Psoas muscle (tissue), 8 donors: ENCODE measurements around the gene DGAT2L6. TPM values are rescaled to one million over a fixed set of nuclear protein-coding genes. Genes with fewer than 3 reads are reported as not detected.

Source experiments
- ATAC-seq, 4 donors: fragments of 200-7000 bp; cut with Tn5 transposase; one replicate each; pipeline ENCODE4 v1.9.1; 2020; ENCODE audit warnings: moderate library complexity in 3 of 4, mild to moderate bottlenecking in 2 of 4
- DNase-seq, 2 donors: peaks; one replicate each; pipeline ENCODE4 v3.0.0-alpha.2; 2020
- H3K27ac ChIP-seq: fragments of 200-600 bp; one replicate; pipeline ENCODE4 v1.8.0; 2022
- H3K27me3 ChIP-seq, 3 donors: fragments of 200-600 bp in 1 of 3; one replicate each; pipeline versions ENCODE4 v1.6.1 to v1.8.0; 2013 to 2022; ENCODE audit warnings: low read length in 2 of 3, mild to moderate bottlenecking in 2 of 3, moderate library complexity in 1 of 3; ENCODE audit not compliant: insufficient read depth in 3 of 3
- H3K36me3 ChIP-seq, 2 donors: fragments of 200-600 bp in 1 of 2; one replicate each; pipeline versions ENCODE4 v1.6.1 to v1.8.0; 2013 to 2022; ENCODE audit warnings: low read depth in 1 of 2, mild to moderate bottlenecking in 1 of 2, moderate library complexity in 1 of 2; ENCODE audit not compliant: insufficient read depth in 1 of 2
- H3K4me1 ChIP-seq: fragments of 200-600 bp; one replicate; pipeline ENCODE4 v1.8.0; 2022
- H3K4me3 ChIP-seq: fragments of 200-600 bp; one replicate; pipeline ENCODE4 v1.8.0; 2022; ENCODE audit warnings: mild to moderate bottlenecking
- H3K9me3 ChIP-seq: fragments of 200-600 bp; one replicate; pipeline ENCODE4 v1.8.0; 2022
- WGBS, 3 donors: extraction: QIAGEN DNeasy Blood & Tissue Kit; methylation state at CpG; one replicate each; pipeline versions ENCODE4 v1.1.6 to v1.1.7; 2013; 5-methylcytosine and 5-hydroxymethylcytosine counted together
- intact Hi-C, 2 donors: fragments of 100-400 bp; cut with DNase I; formaldehyde crosslinking; loops; one replicate each; pipeline versions ENCODE4 v1.11.0 to v1.14.2; 2022
- polyA plus RNA-seq, 3 donors: library from polyadenylated mRNA; stranded (reverse); fragments of 200-250 nt; gene quantifications; one replicate each; pipeline ENCODE4 v1.2.3, GENCODE V29; 2013
- total RNA-seq, 4 donors: library from RNA; stranded (reverse); fragmentation: NEBNext Ultra II Directional in 2 of 4; extraction: Animal tissue kit (Norgen Biotek cat#: 25700) in 2 of 4; gene quantifications; one replicate each; pipeline versions ENCODE4 v1.2.1 to v1.2.4, GENCODE V29; 2021 to 2023
- TF ChIP-seq, protein P1 (sequence below): fragments of 200-600 bp; IDR thresholded peaks from one replicate; pipeline ENCODE4 v1.8.0; 2022; ENCODE audit warnings: antibody characterized with exemption
- donor health status: healthy with polysubstance abuse.
- donor health status: DM: no; HTN: no; CAD: no; lungs with moderate emphysema.
- donor health status: Bipolar disorder and iron deficiency.
- donor health status: healthy.
- donor health status: DM: yes; HTN: yes; CAD: no.
- donor health status: DM: no; HTN: no; CAD: no.
- donor health status: DM: no; HTN: no; CAD: no.
- donor health status: DM: yes; HTN: yes; CAD: no.

Gene DGAT2L6
- total and polyA plus RNA-seq, 7 donors, result not detected

- TF ChIP-seq, protein P1, sequence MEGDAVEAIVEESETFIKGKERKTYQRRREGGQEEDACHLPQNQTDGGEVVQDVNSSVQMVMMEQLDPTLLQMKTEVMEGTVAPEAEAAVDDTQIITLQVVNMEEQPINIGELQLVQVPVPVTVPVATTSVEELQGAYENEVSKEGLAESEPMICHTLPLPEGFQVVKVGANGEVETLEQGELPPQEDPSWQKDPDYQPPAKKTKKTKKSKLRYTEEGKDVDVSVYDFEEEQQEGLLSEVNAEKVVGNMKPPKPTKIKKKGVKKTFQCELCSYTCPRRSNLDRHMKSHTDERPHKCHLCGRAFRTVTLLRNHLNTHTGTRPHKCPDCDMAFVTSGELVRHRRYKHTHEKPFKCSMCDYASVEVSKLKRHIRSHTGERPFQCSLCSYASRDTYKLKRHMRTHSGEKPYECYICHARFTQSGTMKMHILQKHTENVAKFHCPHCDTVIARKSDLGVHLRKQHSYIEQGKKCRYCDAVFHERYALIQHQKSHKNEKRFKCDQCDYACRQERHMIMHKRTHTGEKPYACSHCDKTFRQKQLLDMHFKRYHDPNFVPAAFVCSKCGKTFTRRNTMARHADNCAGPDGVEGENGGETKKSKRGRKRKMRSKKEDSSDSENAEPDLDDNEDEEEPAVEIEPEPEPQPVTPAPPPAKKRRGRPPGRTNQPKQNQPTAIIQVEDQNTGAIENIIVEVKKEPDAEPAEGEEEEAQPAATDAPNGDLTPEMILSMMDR, result no peak
- 58 to 78% (median 74%) methylated on average over 7 of the region's 7 CpGs for WGBS, 3 donors
- H3K27ac ChIP-seq, result no peak overlapping the region
These were observed 8.0 kb upstream of the DGAT2L6 start for GRCh38 chrX:70169281-70169680.

DNA sequence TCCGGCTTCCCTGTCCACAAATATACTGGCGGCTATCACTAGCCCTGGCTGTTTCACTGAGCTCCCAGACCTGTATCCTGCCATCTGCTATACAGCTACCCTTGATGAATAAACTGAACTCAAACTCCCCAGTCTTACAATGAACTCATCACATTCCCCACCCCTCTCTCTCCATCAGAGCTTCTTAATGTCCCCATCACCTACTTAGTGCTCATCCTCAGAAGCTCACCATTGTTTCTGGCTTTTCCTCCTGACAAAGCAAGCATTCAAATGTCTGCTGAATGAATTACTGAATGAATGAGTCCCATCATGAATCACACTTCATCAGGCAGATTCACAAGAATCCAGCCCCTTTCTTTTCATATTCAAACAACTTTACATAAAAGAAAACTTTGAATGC lies 5.7 kb upstream of the DGAT2L6 start:
- no peak for DNase-seq
- TF ChIP-seq, protein P1, result no peak

More at GRCh38 chrX:70169281-70169680, 8.0 kb upstream of the DGAT2L6 start:
- ATAC-seq, result no peak
- no peak for DNase-seq
- intact Hi-C loops, result no loop called here
- no peak overlapping the region for H3K4me3 ChIP-seq
- H3K4me1 ChIP-seq, result no peaks in the 10 kb centered on the region
- peaks cover 0 to 10% of the 10 kb centered on the region in 2 donors for H3K36me3 ChIP-seq
- peaks cover 0 to 3% (median 0%) of the 10 kb centered on the region in 3 donors for H3K27me3 ChIP-seq
- H3K9me3 ChIP-seq, result no peaks in the 10 kb centered on the region

GRCh38 chrX:70172221-70172620 lies 5.1 kb upstream of the DGAT2L6 start:
- no peak for ATAC-seq
- H3K4me3 ChIP-seq, result no peak overlapping the region
- TF ChIP-seq, protein P1, result no peak
- no peaks in the 10 kb centered on the region for H3K36me3 ChIP-seq
- WGBS, 3 donors, result 84 to 90% (median 87%) methylated on average over 3 of the region's 3 CpGs
- H3K27me3 ChIP-seq, result peaks cover 0 to 3% (median 0%) of the 10 kb centered on the region in 3 donors
- H3K9me3 ChIP-seq, result no peaks in the 10 kb centered on the region
- H3K4me1 ChIP-seq, result no peaks in the 10 kb centered on the region
- no peak overlapping the region for H3K27ac ChIP-seq
- intact Hi-C loops, result no loop called here
- no peak for DNase-seq

More for the DNA sequence above, 5.7 kb upstream of the DGAT2L6 start:
- no peak overlapping the region for H3K4me3 ChIP-seq
- H3K4me1 ChIP-seq, result no peaks in the 10 kb centered on the region
- peaks cover 0 to 3% (median 0%) of the 10 kb centered on the region in 3 donors for H3K27me3 ChIP-seq
- no peak overlapping the region for H3K27ac ChIP-seq
- WGBS, 3 donors, result 74 to 92% (median 84%) methylated on average over 2 of the region's 2 CpGs
- no peaks in the 10 kb centered on the region for H3K36me3 ChIP-seq
- no peaks in the 10 kb centered on the region for H3K9me3 ChIP-seq
- ATAC-seq, result no peak
- intact Hi-C loops, result no loop called here

- intact Hi-C loops, result no loop called here
- DNase-seq, result no peak
- H3K4me3 ChIP-seq, result no peak overlapping the region
- ATAC-seq, result no peak
- TF ChIP-seq, protein P1, result no peak
- H3K9me3 ChIP-seq, result no peaks in the 10 kb centered on the region
- H3K27ac ChIP-seq, result no peak overlapping the region
- WGBS, 3 donors, result 47 to 73% (median 65%) methylated on average over 4 of the region's 4 CpGs
- peaks cover 0 to 3% (median 0%) of the 10 kb centered on the region in 3 donors for H3K27me3 ChIP-seq
- H3K36me3 ChIP-seq, result no peaks in the 10 kb centered on the region
- no peaks in the 10 kb centered on the region for H3K4me1 ChIP-seq
These were observed 4.3 kb upstream of the DGAT2L6 start for GRCh38 chrX:70172964-70173363.

- DNase-seq, result no peak
- H3K27ac ChIP-seq, result no peak overlapping the region
- H3K4me3 ChIP-seq, result no peak overlapping the region
- peaks cover 0 to 3% (median 0%) of the 10 kb centered on the region in 3 donors for H3K27me3 ChIP-seq
- no peaks in the 10 kb centered on the region for H3K36me3 ChIP-seq
- WGBS, 3 donors, result 55 to 74% (median 71%) methylated on average over 3 to 4 of the region's 4 CpGs
- no peaks in the 10 kb centered on the region for H3K9me3 ChIP-seq
- TF ChIP-seq, protein P1, result no peak
- ATAC-seq, result no peak
- intact Hi-C loops, result no loop called here
- no peaks in the 10 kb centered on the region for H3K4me1 ChIP-seq
These were observed 2.5 kb upstream of the DGAT2L6 start for GRCh38 chrX:70174754-70175153.
